ENCODE measurements around the gene RNASET2. TPM values are rescaled to one million over a fixed set of nuclear protein-coding genes. Genes with fewer than 3 reads are reported as not detected.

Gene RNASET2
- total and polyA plus RNA-seq, 2 of the 13 experiments (the other 11 are each of a cell fraction or from before 2014, with no cell fraction given) = 44.6 to 597 TPM

GRCh38 chr6:166930354-166930891 is 25.9 kb downstream of the RNASET2 start (continued):
- TF ChIP-seq STAG1 (CRISPR knock-in tag; IDR thresholded peaks at IDR 0.05) (no peak), GLI4 (CRISPR knock-in tag; IDR thresholded peaks at IDR 0.05; ENCODE audit: borderline replicate concordance) (no peak), CENPT (CRISPR knock-in tag; IDR thresholded peaks at IDR 0.05; ENCODE audit: low read depth) (0 out of 2 replicates have a peak, but pooled peaks have one; percentile 71), HES4 (CRISPR knock-in tag; IDR thresholded peaks at IDR 0.05; ENCODE audit: borderline replicate concordance) (no peak), ZFP37 (CRISPR knock-in tag; IDR thresholded peaks at IDR 0.05; ENCODE audit: borderline replicate concordance) (no peak), ZNF546 (CRISPR knock-in tag; conservative IDR thresholded peaks at IDR 0.05) (no peak), ZMAT3 (CRISPR knock-in tag; conservative IDR thresholded peaks at IDR 0.05) (no peak), TBX3 (IDR thresholded peaks at IDR 0.05; ENCODE audit: borderline replicate concordance) (0 out of 2 replicates have a peak, but pooled peaks have one; percentile 22), TOE1 (CRISPR knock-in tag; IDR thresholded peaks at IDR 0.05) (no peak), HDAC6 (IDR thresholded peaks at IDR 0.05; ENCODE audit: low read depth, low read length) (no peak), ZNF460 (CRISPR knock-in tag; IDR thresholded peaks at IDR 0.05; ENCODE audit: borderline replicate concordance) (no peak), SMYD3 (CRISPR knock-in tag; IDR thresholded peaks at IDR 0.05) (no peak), SAP130 (CRISPR knock-in tag; IDR thresholded peaks at IDR 0.05; ENCODE audit: low read depth) (no peak), SMAD1 (CRISPR knock-in tag; IDR thresholded peaks at IDR 0.05; ENCODE audit: borderline replicate concordance, low read depth) (no peak), ZFX (CRISPR knock-in tag; IDR thresholded peaks at IDR 0.05; ENCODE audit: low read depth) (no peak), SNAPC2 (CRISPR knock-in tag; IDR thresholded peaks at IDR 0.05) (no peak), ARHGAP35 (CRISPR knock-in tag; IDR thresholded peaks at IDR 0.05; ENCODE audit: borderline replicate concordance) (no peak), NCOA5 (CRISPR knock-in tag; IDR thresholded peaks at IDR 0.05) (no peak), ZNF747 (CRISPR knock-in tag; IDR thresholded peaks at IDR 0.05; ENCODE audit: borderline replicate concordance) (no peak), CCDC6 (CRISPR knock-in tag; IDR thresholded peaks at IDR 0.05) (no peak), ARID5B (CRISPR knock-in tag; IDR thresholded peaks at IDR 0.05) (no peak), ZNF614 (CRISPR knock-in tag; IDR thresholded peaks at IDR 0.05; ENCODE audit: borderline replicate concordance) (no peak), ZNF282 (IDR thresholded peaks at IDR 0.05; ENCODE audit: partially characterized antibody) (peak; percentile 55), ZFP41 (CRISPR knock-in tag; IDR thresholded peaks at IDR 0.05; ENCODE audit: borderline replicate concordance) (no peak), EHMT2 (IDR thresholded peaks at IDR 0.05; ENCODE audit: borderline replicate concordance, low read depth, low read length) (no peak), YEATS2 (CRISPR knock-in tag; IDR thresholded peaks at IDR 0.05; ENCODE audit: borderline replicate concordance) (no peak)
- TF ChIP-seq, protein P1, sequence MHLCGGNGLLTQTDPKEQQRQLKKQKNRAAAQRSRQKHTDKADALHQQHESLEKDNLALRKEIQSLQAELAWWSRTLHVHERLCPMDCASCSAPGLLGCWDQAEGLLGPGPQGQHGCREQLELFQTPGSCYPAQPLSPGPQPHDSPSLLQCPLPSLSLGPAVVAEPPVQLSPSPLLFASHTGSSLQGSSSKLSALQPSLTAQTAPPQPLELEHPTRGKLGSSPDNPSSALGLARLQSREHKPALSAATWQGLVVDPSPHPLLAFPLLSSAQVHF (CRISPR knock-in tag; IDR thresholded peaks at IDR 0.05) = peak; percentile 60; the same call in 1 of the 2 replicates

Measured in HepG2 (cell line).